K562 (cell line): ENCODE results near the gene ABCF2. TPM values are rescaled to one million over a fixed set of nuclear protein-coding genes. Genes with fewer than 3 reads are reported as not detected.

Source experiments
- ATAC-seq: fragments of 200-7000 bp; cut with Tn5 transposase; 3 replicates; pipeline ENCODE4 v1.9.1; 2020; ENCODE audit warnings: moderate library complexity
- BruUV-seq: library from RNA; stranded (reverse); fragments of 400-500 nt; replicated peaks from 2 replicates; lab custom pipeline; 2021; lab: Mats Ljungman, UMichigan
- CTCF ChIA-PET: fragments of 300-600 bp; formaldehyde crosslinking; extraction: SDS; loops from one replicate; lab custom pipeline; 2021; ENCODE audit warnings: low intra/inter-chr PET ratio; lab: Yijun Ruan, JAX
- POLR2A ChIA-PET: fragments of 300-600, 350-650 bp; sonication (Branson Sonifier 250); formaldehyde crosslinking; extraction: SDS; loops from one replicate; lab custom pipeline; 2021; ENCODE audit warnings: antibody characterized with exemption, inconsistent platforms; lab: Yijun Ruan, JAX
- DNase-seq, 4 experiments: peaks; one replicate each; pipeline versions ENCODE4 v3.0.0 to v3.0.0-alpha.2; 2011 to 2018; ENCODE audit warnings: low spot score in 3 of 4, mixed read lengths in 3 of 4; ENCODE audit errors: extremely low read depth in 1 of 4
- FAIRE-seq: peaks from 2 replicates; lab custom pipeline; 2011; peaks lifted over from hg19 to GRCh38; lab: Jason Lieb, UNC
- H2AFZ ChIP-seq: 2 replicates; pipeline ENCODE4 v1.6.0; 2011; ENCODE audit warnings: low read depth, low read length, control low read depth, inconsistent platforms
- H3K27ac ChIP-seq: fragments of 200-600 bp; 3 replicates; pipeline ENCODE4 v1.8.0; 2011; ENCODE audit warnings: low read depth, mild to moderate bottlenecking, control low read depth, inconsistent platforms, low read length, moderate library complexity, mixed read lengths; ENCODE audit errors: extremely low read depth
- H3K27me3 ChIP-seq, 2 experiments: fragments of 300-600 bp in 1 of 2; 2 replicates in 1 of 2; 3 replicates in 1 of 2; pipeline versions ENCODE4 v1.6.0 to v1.8.0; 2011; ENCODE audit warnings: inconsistent platforms in 2 of 2, low read length in 2 of 2, mild to moderate bottlenecking in 1 of 2, mixed read lengths in 1 of 2, moderate library complexity in 1 of 2; ENCODE audit not compliant: control insufficient read depth in 2 of 2, insufficient read depth in 2 of 2
- H3K36me3 ChIP-seq: fragments of 300-600 bp; 3 replicates; pipeline ENCODE4 v1.8.0; 2011; ENCODE audit warnings: mild to moderate bottlenecking, low read length, inconsistent platforms; ENCODE audit not compliant: control insufficient read depth, insufficient read depth
- H3K4me1 ChIP-seq, 2 experiments: fragments of 200-600 bp in 1 of 2; replicated peaks in 1 of 2; 2 replicates in 1 of 2; 3 replicates in 1 of 2; pipeline versions ENCODE4 v1.5.1 to v1.8.0; 2011; ENCODE audit warnings: inconsistent platforms in 2 of 2, low read length in 2 of 2, mild to moderate bottlenecking in 1 of 2, mixed read lengths in 1 of 2, moderate library complexity in 1 of 2; ENCODE audit not compliant: control insufficient read depth in 2 of 2, insufficient read depth in 2 of 2
- H3K4me2 ChIP-seq: 2 replicates; pipeline ENCODE4 v1.6.1; 2011; ENCODE audit warnings: low read length, control low read depth, inconsistent platforms, mixed read lengths; ENCODE audit not compliant: insufficient read depth
- H3K4me3 ChIP-seq: fragments of 200-600 bp; sonication (generic), shearing (Covaris generic); 2 replicates; pipeline ENCODE4 v1.5.1; 2016; ENCODE audit warnings: control low read depth, inconsistent platforms
- H3K79me2 ChIP-seq: fragments of 200-600 bp; 3 replicates; pipeline ENCODE4 v1.8.0; 2011; ENCODE audit warnings: low read length, inconsistent platforms; ENCODE audit not compliant: control insufficient read depth, insufficient read depth
- H3K9ac ChIP-seq, 2 experiments: 2 replicates each; pipeline versions ENCODE4 v1.6.0 to v1.6.1; 2011; ENCODE audit warnings: low read depth in 2 of 2, low read length in 2 of 2, control low read depth in 1 of 2, inconsistent platforms in 1 of 2, mild to moderate bottlenecking in 1 of 2, mixed read lengths in 1 of 2; ENCODE audit not compliant: insufficient read depth in 1 of 2
- H3K9me1 ChIP-seq: one replicate; pipeline ENCODE4 v1.6.0; 2011; ENCODE audit warnings: inconsistent platforms, mild to moderate bottlenecking, low read length, moderate library complexity; ENCODE audit not compliant: control insufficient read depth, insufficient read depth
- H3K9me3 ChIP-seq: replicated peaks from 2 replicates; pipeline ENCODE4 v1.5.1; 2011; ENCODE audit warnings: low read depth, low read length, inconsistent platforms; ENCODE audit not compliant: control insufficient read depth, insufficient read depth
- H4K20me1 ChIP-seq: replicated peaks from 2 replicates; pipeline ENCODE4 v1.6.1; 2011; ENCODE audit warnings: low read length, inconsistent platforms, mixed read lengths; ENCODE audit not compliant: control insufficient read depth, insufficient read depth
- EGR1 ChIP-seq: fragments of 450-650 bp; conservative IDR thresholded peaks from 2 replicates; pipeline ENCODE4 v1.6.1; 2017; ENCODE audit warnings: mild to moderate bottlenecking
- HMGN3 ChIP-seq: IDR thresholded peaks from 2 replicates; pipeline ENCODE4 v1.6.1; 2011; ENCODE audit warnings: borderline replicate concordance, low read depth, mild to moderate bottlenecking, mixed read lengths, low read length; ENCODE audit not compliant: insufficient read length; ENCODE audit errors: extremely low read depth
- TEAD2 ChIP-seq: fragments of 450-650 bp; IDR thresholded peaks from 2 replicates; pipeline ENCODE4 v1.6.1; 2016; ENCODE audit warnings: missing genetic modification characterization, control low read depth, missing compliant biosample characterization
- TOE1 ChIP-seq, 2 experiments: fragments of 450-650 bp in 1 of 2; sonication (generic) in 1 of 2; formaldehyde crosslinking in 1 of 2; IDR thresholded peaks; 2 replicates each; pipeline versions ENCODE4 v1.7.1 to v1.8.0; 2016 to 2022; ENCODE audit warnings: borderline replicate concordance in 2 of 2, mild to moderate bottlenecking in 2 of 2, antibody characterized with exemption in 1 of 2, inconsistent platforms in 1 of 2, low read depth in 1 of 2, missing genetic modification reagents in 1 of 2, moderate library complexity in 1 of 2
- WGBS: fragments of 100-300 bp; shearing (Covaris generic); methylation state at CpG from one replicate; pipeline ENCODE4 v1.1.6; 2016; ENCODE audit warnings: low coverage, mixed read lengths; ENCODE audit not compliant: insufficient coverage; ENCODE audit errors: missing lambda C conversion rate; 5-methylcytosine and 5-hydroxymethylcytosine counted together
- in situ Hi-C: fragments of 300-500 bp; cut with MboI; formaldehyde crosslinking; loops from 4 replicates; pipeline ENCODE4 v1.15.0; 2018; ENCODE audit warnings: inconsistent platforms, mixed read lengths
- intact Hi-C: fragments of 100-400 bp; cut with micrococcal nuclease; formaldehyde crosslinking; loops from 2 replicates; pipeline ENCODE4 v1.14.2; 2022
- polyA plus RNA-seq, 8 experiments: library from polyadenylated mRNA; depleted of rRNA in 4 of 8; stranded (reverse) in 5 of 8; unstranded in 3 of 8; fragments of >200 nt; fragmentation: Nextera tagmentation in 2 of 8; fragmentation: Illumina TruSeq in 1 of 8; extraction: Ambion mirVana in 2 of 8; extraction: Trizol in 1 of 8; gene quantifications; 2 replicates each; pipeline versions ENCODE4 v1.2.1 to v1.2.3, GENCODE V29; 2011 to 2014; ENCODE audit warnings: inconsistent platforms in 1 of 8, missing spikeins in 1 of 8
- total RNA-seq, 7 experiments: library from RNA; depleted of rRNA in 6 of 7; stranded (reverse); fragments of >200 nt in 6 of 7; fragmentation: Illumina TruSeq in 2 of 7; extraction: Trizol in 2 of 7; gene quantifications; 2 replicates each; pipeline versions ENCODE4 v1.2.1 to v1.2.3, GENCODE V29; 2011 to 2021; ENCODE audit warnings: low replicate concordance in 1 of 7
- TF ChIP-seq, protein P1 (sequence below): sonication (generic); formaldehyde crosslinking; IDR thresholded peaks from 2 replicates; pipeline ENCODE4 v1.8.1; 2023; ENCODE audit warnings: mild to moderate bottlenecking, missing genetic modification reagents

The ABCF2 gene
- total and polyA plus RNA-seq, 9 of the 15 experiments (the other 6 are each of a cell fraction or from before 2014, with no cell fraction given) = 62.1 to 224 (median 113) TPM

DNA sequence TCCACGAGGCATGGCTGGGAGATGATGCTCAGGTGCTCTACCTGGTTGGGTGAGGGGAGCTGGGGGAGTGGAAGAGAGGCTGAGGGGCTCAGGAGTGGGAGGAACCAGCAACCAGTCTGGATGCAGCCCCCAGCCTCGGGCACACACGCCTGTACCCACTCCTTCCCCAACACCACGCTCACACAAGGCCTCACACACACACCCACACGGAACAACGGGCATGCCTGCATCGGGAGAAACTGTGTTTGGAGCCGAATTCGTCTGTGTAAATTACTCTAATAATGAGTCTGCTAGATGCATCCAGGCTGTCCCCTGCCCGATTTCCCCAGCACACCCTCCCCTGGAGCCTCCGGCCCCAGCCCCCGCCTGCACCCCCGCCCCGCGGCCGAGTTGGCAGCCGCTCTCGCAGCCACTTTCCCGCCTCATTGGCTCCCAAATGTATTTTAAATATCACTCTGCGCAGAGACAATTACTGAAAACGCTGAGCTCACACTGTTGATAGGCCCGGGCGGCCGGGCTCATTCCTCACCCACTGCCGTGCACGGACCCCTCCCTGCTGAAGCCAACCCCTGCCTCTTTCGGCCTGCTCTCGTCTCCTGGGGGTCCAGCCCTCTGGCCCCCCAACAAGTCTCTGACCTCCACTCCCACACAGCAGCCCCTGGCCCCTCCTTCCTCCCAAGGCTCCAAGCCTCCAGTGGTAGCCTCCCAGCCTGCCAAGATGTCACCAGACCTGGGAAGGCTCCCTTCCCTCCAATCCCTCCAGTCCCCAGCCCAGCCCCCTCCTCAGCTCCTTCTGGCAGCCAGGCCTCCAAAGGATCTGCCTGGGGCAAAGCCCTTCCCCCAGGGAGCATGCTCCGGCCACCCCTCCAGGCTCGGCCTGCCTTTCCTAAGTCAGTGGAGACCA lies 27.8 kb downstream of the ABCF2 start:
- peaks cover 29% of the 10 kb centered on the region for H4K20me1 ChIP-seq
- no peak for TF ChIP-seq TOE1 (IDR thresholded peaks at IDR 0.05; ENCODE audit: borderline replicate concordance)
- no peak for TF ChIP-seq TOE1 (CRISPR knock-in tag; IDR thresholded peaks at IDR 0.05; ENCODE audit: borderline replicate concordance, low read depth)
- peak; percentile 8 for TF ChIP-seq HMGN3
- no TSS peak for BruUV-seq
- ChIA-PET POLR2A (interaction anchor here (0.6 to 1.1 kb wide), 3 partner anchors 10 to 224 kb away, joined by 3 to 4 read pairs (median 3); no protein-coding TSS in a partner anchor), CTCF (no interaction called here)
- no peaks in the 10 kb centered on the region for H3K9me3 ChIP-seq
- peak overlapping the region in 1 of 2 experiments; percentile 49; a peak in 1 of 4 replicates for H3K9ac ChIP-seq
- no peaks in the 10 kb centered on the region for H3K9me1 ChIP-seq
- in situ Hi-C loops (no loop called here), intact Hi-C loops (no loop called here)
- no peak overlapping the region for H3K4me3 ChIP-seq
- H3K4me1 ChIP-seq = peaks cover 0 to 7% of the 10 kb centered on the region in 2 experiments; a peak in 1 of 5 replicates
- ATAC-seq (no peak), DNase-seq (no peak), FAIRE-seq (no peak)
- H2AFZ ChIP-seq = no peak overlapping the region
- no peak overlapping the region for H3K27ac ChIP-seq
- H3K36me3 ChIP-seq = no peaks in the 10 kb centered on the region
- WGBS = 4% methylated on average over 23 of the region's 30 CpGs
- no peak overlapping the region for H3K4me2 ChIP-seq
- peaks cover 87 to 92% of the 10 kb centered on the region in 2 experiments for H3K27me3 ChIP-seq
- no peaks in the 10 kb centered on the region for H3K79me2 ChIP-seq

DNA sequence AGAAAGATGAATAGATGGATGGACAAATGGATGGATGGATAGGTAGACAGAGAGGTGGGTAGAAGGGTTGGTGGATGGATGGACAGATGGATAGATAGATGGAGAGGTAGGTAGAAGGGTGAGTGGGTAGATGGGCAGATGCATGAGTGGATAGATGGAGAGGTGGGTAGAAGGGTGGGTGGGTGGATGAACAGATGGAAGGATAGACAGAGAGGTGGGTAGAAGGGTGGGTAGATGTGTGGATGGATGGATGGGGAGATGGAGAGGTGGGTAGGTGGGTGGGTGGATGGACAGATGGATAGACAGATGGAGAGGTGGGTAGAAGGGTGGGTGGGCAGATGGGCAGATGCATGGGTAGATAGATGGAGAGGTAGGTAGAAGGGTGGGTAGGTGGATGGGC lies 29.1 kb downstream of the ABCF2 start:
- Histone ChIP-seq H3K9me3 (no peaks in the 10 kb centered on the region), H3K27me3 (peaks cover 81 to 92% of the 10 kb centered on the region in 2 experiments), H3K9me1 (no peaks in the 10 kb centered on the region), H3K4me2 (no peak overlapping the region), H3K4me1 (peaks cover 0 to 5% of the 10 kb centered on the region in 2 experiments; a peak in 1 of 5 replicates), H3K4me3 (no peak overlapping the region), H4K20me1 (peaks cover 33% of the 10 kb centered on the region), H3K27ac (no peak overlapping the region), H3K36me3 (no peaks in the 10 kb centered on the region), H3K79me2 (no peaks in the 10 kb centered on the region), H3K9ac (no peak overlapping the region), H2AFZ (no peak overlapping the region)
- FAIRE-seq = no peak
- ATAC-seq = no peak
- ChIA-PET CTCF (no interaction called here), POLR2A (no interaction called here)
- DNase-seq = no peak
- TF ChIP-seq EGR1 (0 out of 2 replicates have a peak, but pooled peaks have one; percentile 6), TEAD2 (tag) (no peak)
- TF ChIP-seq, protein P1, sequence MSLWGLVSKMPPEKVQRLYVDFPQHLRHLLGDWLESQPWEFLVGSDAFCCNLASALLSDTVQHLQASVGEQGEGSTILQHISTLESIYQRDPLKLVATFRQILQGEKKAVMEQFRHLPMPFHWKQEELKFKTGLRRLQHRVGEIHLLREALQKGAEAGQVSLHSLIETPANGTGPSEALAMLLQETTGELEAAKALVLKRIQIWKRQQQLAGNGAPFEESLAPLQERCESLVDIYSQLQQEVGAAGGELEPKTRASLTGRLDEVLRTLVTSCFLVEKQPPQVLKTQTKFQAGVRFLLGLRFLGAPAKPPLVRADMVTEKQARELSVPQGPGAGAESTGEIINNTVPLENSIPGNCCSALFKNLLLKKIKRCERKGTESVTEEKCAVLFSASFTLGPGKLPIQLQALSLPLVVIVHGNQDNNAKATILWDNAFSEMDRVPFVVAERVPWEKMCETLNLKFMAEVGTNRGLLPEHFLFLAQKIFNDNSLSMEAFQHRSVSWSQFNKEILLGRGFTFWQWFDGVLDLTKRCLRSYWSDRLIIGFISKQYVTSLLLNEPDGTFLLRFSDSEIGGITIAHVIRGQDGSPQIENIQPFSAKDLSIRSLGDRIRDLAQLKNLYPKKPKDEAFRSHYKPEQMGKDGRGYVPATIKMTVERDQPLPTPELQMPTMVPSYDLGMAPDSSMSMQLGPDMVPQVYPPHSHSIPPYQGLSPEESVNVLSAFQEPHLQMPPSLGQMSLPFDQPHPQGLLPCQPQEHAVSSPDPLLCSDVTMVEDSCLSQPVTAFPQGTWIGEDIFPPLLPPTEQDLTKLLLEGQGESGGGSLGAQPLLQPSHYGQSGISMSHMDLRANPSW = no peak
- no TSS peak for BruUV-seq
- in situ Hi-C loops (no loop called here), intact Hi-C loops (no loop called here)
